K562 (cell line): ENCODE results near the gene TEX9. TPM values are rescaled to one million over a fixed set of nuclear protein-coding genes. Genes with fewer than 3 reads are reported as not detected.
A peak's percentile ranks its signal among the peaks of the same experiment; 100 is the strongest.

ENCODE experiments used
- KDM2B ChIP-seq: fragments of 250-450 bp; sonication (Bioruptor Pico); IDR thresholded peaks from 2 replicates; pipeline ENCODE4 v1.8.0; 2021; ENCODE audit warnings: mild to moderate bottlenecking, moderate library complexity
- MEF2A ChIP-seq: IDR thresholded peaks from 2 replicates; pipeline ENCODE4 v1.6.1; 2011; ENCODE audit warnings: low read depth, mild to moderate bottlenecking, low read length, moderate library complexity; ENCODE audit not compliant: control insufficient read depth
- RBM25 ChIP-seq: fragments of 200-400 bp; formaldehyde crosslinking; IDR thresholded peaks from 2 replicates; pipeline ENCODE4 v1.6.1; 2018; ENCODE audit warnings: low read length, low read depth, moderate library complexity; ENCODE audit not compliant: severe bottlenecking
- RREB1 ChIP-seq: fragments of 250-450 bp; sonication (Bioruptor Pico); IDR thresholded peaks from 2 replicates; pipeline ENCODE4 v1.4.0; 2020
- SNIP1 ChIP-seq: fragments of 450-650 bp; IDR thresholded peaks from 2 replicates; pipeline ENCODE4 v1.7.1; 2017; ENCODE audit warnings: low read depth, mild to moderate bottlenecking
- SREBF1 ChIP-seq: fragments of 150-350 bp; IDR thresholded peaks from 2 replicates; pipeline ENCODE4 v1.6.1; 2014; ENCODE audit warnings: antibody characterized with exemption, low read depth, low read length, borderline replicate concordance
- SRSF1 ChIP-seq: fragments of 200-400 bp; formaldehyde crosslinking; IDR thresholded peaks from 2 replicates; pipeline ENCODE4 v1.6.1; 2017; ENCODE audit warnings: mild to moderate bottlenecking, low read depth, low read length, moderate library complexity
- ZC3H4 ChIP-seq: sonication (generic); formaldehyde crosslinking; IDR thresholded peaks from 2 replicates; pipeline ENCODE4 v1.9.0; 2021; ENCODE audit warnings: missing genetic modification reagents, borderline replicate concordance
- ZMIZ1 ChIP-seq, 2 experiments: fragments of 150-350 bp in 1 of 2; IDR thresholded peaks; 2 replicates each; pipeline ENCODE4 v1.6.1; 2012 to 2016; ENCODE audit warnings: low read depth in 2 of 2, low read length in 2 of 2, mild to moderate bottlenecking in 1 of 2, moderate library complexity in 1 of 2
- ZNF165 ChIP-seq: fragments of 250-450 bp; sonication (Bioruptor Pico); IDR thresholded peaks from 2 replicates; pipeline ENCODE4 v1.4.0; 2020; ENCODE audit warnings: borderline replicate concordance
- polyA plus RNA-seq, 8 experiments: library from polyadenylated mRNA; depleted of rRNA in 4 of 8; stranded (reverse) in 5 of 8; unstranded in 3 of 8; fragments of >200 nt; fragmentation: Nextera tagmentation in 2 of 8; fragmentation: Illumina TruSeq in 1 of 8; extraction: Ambion mirVana in 2 of 8; extraction: Trizol in 1 of 8; gene quantifications; 2 replicates each; pipeline versions ENCODE4 v1.2.1 to v1.2.3, GENCODE V29; 2011 to 2014; ENCODE audit warnings: inconsistent platforms in 1 of 8, missing spikeins in 1 of 8
- total RNA-seq, 7 experiments: library from RNA; depleted of rRNA in 6 of 7; stranded (reverse); fragments of >200 nt in 6 of 7; fragmentation: Illumina TruSeq in 2 of 7; extraction: Trizol in 2 of 7; gene quantifications; 2 replicates each; pipeline versions ENCODE4 v1.2.1 to v1.2.3, GENCODE V29; 2011 to 2021; ENCODE audit warnings: low replicate concordance in 1 of 7
- TF ChIP-seq, protein P1 (sequence below): fragments of 250-450 bp; sonication (Bioruptor Pico); IDR thresholded peaks from 2 replicates; pipeline ENCODE4 v1.8.0; 2021; ENCODE audit warnings: mild to moderate bottlenecking, moderate library complexity
- TF ChIP-seq, protein P2 (sequence below): sonication (generic); formaldehyde crosslinking; IDR thresholded peaks from 2 replicates; pipeline ENCODE4 v1.8.0; 2022; ENCODE audit warnings: mild to moderate bottlenecking, missing genetic modification reagents

Gene TEX9
- total and polyA plus RNA-seq, 9 of the 15 experiments (the other 6 are each of a cell fraction or from before 2014, with no cell fraction given): 0.93 to 3.6 (median 2.4) TPM

- no peak for TF ChIP-seq SNIP1
- TF ChIP-seq, protein P1, sequence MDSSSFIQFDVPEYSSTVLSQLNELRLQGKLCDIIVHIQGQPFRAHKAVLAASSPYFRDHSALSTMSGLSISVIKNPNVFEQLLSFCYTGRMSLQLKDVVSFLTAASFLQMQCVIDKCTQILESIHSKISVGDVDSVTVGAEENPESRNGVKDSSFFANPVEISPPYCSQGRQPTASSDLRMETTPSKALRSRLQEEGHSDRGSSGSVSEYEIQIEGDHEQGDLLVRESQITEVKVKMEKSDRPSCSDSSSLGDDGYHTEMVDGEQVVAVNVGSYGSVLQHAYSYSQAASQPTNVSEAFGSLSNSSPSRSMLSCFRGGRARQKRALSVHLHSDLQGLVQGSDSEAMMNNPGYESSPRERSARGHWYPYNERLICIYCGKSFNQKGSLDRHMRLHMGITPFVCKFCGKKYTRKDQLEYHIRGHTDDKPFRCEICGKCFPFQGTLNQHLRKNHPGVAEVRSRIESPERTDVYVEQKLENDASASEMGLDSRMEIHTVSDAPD: no peak
- TF ChIP-seq MEF2A: no peak
- no peak for TF ChIP-seq ZC3H4
- no peak for TF ChIP-seq KDM2B (CRISPR knock-in tag)
- TF ChIP-seq RREB1 (CRISPR knock-in tag): no peak
- TF ChIP-seq SREBF1: no peak
- no peak for TF ChIP-seq SRSF1
- no peak for TF ChIP-seq ZNF165
- TF ChIP-seq ZMIZ1 (IDR thresholded peaks at IDR 0.05; ENCODE audit: low read depth in 2 of 2, low read length in 2 of 2): peak in 1 of 2 experiments; percentile 69; a peak in 2 of 4 replicates
- TF ChIP-seq, protein P2, sequence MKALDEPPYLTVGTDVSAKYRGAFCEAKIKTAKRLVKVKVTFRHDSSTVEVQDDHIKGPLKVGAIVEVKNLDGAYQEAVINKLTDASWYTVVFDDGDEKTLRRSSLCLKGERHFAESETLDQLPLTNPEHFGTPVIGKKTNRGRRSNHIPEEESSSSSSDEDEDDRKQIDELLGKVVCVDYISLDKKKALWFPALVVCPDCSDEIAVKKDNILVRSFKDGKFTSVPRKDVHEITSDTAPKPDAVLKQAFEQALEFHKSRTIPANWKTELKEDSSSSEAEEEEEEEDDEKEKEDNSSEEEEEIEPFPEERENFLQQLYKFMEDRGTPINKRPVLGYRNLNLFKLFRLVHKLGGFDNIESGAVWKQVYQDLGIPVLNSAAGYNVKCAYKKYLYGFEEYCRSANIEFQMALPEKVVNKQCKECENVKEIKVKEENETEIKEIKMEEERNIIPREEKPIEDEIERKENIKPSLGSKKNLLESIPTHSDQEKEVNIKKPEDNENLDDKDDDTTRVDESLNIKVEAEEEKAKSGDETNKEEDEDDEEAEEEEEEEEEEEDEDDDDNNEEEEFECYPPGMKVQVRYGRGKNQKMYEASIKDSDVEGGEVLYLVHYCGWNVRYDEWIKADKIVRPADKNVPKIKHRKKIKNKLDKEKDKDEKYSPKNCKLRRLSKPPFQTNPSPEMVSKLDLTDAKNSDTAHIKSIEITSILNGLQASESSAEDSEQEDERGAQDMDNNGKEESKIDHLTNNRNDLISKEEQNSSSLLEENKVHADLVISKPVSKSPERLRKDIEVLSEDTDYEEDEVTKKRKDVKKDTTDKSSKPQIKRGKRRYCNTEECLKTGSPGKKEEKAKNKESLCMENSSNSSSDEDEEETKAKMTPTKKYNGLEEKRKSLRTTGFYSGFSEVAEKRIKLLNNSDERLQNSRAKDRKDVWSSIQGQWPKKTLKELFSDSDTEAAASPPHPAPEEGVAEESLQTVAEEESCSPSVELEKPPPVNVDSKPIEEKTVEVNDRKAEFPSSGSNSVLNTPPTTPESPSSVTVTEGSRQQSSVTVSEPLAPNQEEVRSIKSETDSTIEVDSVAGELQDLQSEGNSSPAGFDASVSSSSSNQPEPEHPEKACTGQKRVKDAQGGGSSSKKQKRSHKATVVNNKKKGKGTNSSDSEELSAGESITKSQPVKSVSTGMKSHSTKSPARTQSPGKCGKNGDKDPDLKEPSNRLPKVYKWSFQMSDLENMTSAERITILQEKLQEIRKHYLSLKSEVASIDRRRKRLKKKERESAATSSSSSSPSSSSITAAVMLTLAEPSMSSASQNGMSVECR (CRISPR knock-in tag): no peak
- TF ChIP-seq RBM25: no peak
Observed at GRCh38 chr15:56320316-56320715, 44.9 kb upstream of the TEX9 start (continued).
